Panc1 (cell line): ENCODE data around the gene RNU5B-1.

Experiments
- POLR2AphosphoS5 ChIP-seq: IDR thresholded peaks from 2 replicates; pipeline ENCODE4 v1.6.1; 2012; ENCODE audit warnings: mild to moderate bottlenecking, low read depth, low read length, moderate library complexity
- TF ChIP-seq, protein P1 (sequence below): fragments of 450-650 bp; IDR thresholded peaks from 2 replicates; pipeline ENCODE4 v1.5.1; 2017; ENCODE audit warnings: mild to moderate bottlenecking
- TF ChIP-seq, protein P2 (sequence below), 2 experiments: IDR thresholded peaks; 2 replicates each; pipeline ENCODE4 v1.6.1; 2011 to 2012; ENCODE audit warnings: low read depth in 2 of 2, control low read depth in 1 of 2, low read length in 1 of 2, mild to moderate bottlenecking in 1 of 2, moderate library complexity in 1 of 2; ENCODE audit not compliant: insufficient read depth in 1 of 2

DNA sequence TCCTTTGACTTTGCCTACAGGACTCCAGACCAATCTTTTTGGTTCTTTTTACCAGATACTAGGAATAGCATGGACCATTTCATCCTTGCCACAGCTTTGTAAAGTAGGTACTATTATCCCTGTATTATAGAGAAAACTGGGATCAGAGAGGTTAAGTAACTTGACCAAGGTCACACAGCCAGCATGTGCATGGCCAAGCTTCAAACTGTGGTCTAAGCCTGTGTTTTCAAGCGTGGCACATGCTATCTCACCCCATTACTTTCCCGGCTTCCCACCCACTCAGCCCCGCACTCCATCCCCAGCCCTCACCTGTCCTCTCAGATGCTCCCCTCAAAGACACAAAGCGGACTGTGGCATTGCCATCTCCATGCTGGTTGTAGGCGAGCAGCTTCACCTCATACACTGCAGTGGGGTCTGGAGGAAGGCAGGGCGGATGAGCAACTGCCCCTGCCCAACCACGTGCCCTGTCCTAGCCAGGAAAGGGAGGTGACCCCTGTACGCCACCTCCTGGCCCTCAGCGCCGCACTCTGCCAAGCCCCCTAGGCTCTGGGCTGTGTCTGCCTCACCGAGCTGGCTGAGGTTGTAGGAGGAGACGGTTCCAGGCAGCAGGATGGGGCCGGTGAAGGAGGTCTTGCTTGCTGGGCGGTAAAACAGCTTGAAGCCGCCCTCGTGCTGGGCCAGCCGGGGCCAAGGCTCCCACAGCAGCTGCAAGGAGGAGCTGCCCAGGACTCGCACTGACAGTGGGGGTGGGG is 25.7 kb downstream of the RNU5B-1 start:
- TF ChIP-seq, protein P1, sequence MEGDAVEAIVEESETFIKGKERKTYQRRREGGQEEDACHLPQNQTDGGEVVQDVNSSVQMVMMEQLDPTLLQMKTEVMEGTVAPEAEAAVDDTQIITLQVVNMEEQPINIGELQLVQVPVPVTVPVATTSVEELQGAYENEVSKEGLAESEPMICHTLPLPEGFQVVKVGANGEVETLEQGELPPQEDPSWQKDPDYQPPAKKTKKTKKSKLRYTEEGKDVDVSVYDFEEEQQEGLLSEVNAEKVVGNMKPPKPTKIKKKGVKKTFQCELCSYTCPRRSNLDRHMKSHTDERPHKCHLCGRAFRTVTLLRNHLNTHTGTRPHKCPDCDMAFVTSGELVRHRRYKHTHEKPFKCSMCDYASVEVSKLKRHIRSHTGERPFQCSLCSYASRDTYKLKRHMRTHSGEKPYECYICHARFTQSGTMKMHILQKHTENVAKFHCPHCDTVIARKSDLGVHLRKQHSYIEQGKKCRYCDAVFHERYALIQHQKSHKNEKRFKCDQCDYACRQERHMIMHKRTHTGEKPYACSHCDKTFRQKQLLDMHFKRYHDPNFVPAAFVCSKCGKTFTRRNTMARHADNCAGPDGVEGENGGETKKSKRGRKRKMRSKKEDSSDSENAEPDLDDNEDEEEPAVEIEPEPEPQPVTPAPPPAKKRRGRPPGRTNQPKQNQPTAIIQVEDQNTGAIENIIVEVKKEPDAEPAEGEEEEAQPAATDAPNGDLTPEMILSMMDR = no peak
- TF ChIP-seq POLR2AphosphoS5 = no peak
- TF ChIP-seq, protein P2, sequence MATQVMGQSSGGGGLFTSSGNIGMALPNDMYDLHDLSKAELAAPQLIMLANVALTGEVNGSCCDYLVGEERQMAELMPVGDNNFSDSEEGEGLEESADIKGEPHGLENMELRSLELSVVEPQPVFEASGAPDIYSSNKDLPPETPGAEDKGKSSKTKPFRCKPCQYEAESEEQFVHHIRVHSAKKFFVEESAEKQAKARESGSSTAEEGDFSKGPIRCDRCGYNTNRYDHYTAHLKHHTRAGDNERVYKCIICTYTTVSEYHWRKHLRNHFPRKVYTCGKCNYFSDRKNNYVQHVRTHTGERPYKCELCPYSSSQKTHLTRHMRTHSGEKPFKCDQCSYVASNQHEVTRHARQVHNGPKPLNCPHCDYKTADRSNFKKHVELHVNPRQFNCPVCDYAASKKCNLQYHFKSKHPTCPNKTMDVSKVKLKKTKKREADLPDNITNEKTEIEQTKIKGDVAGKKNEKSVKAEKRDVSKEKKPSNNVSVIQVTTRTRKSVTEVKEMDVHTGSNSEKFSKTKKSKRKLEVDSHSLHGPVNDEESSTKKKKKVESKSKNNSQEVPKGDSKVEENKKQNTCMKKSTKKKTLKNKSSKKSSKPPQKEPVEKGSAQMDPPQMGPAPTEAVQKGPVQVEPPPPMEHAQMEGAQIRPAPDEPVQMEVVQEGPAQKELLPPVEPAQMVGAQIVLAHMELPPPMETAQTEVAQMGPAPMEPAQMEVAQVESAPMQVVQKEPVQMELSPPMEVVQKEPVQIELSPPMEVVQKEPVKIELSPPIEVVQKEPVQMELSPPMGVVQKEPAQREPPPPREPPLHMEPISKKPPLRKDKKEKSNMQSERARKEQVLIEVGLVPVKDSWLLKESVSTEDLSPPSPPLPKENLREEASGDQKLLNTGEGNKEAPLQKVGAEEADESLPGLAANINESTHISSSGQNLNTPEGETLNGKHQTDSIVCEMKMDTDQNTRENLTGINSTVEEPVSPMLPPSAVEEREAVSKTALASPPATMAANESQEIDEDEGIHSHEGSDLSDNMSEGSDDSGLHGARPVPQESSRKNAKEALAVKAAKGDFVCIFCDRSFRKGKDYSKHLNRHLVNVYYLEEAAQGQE (IDR thresholded peaks at IDR 0.05; ENCODE audit: insufficient read depth in 1 of 2, low read depth in 2 of 2, low read length in 1 of 2) = no peak
